ENCODE data around the gene DYNC1I2. TPM values are rescaled to one million over a fixed set of nuclear protein-coding genes. Genes with fewer than 3 reads are reported as not detected.

Gene DYNC1I2
- total RNA-seq, 1 experiment from 2014 or later = 124 TPM

- CTCF ChIA-PET = no interaction called here
- BruUV-seq (replicated peaks) = no TSS peak
- intact Hi-C loops (cut with micrococcal nuclease; ENCODE audit: unreplicated experiment) = no loop called here
- Histone ChIP-seq H3K4me3 (ENCODE audit: low read depth, low read length, poor library complexity, severe bottlenecking) (no peak overlapping the region), H3K36me3 (ENCODE audit: insufficient read depth, low read length, poor library complexity, severe bottlenecking) (no peaks in the 10 kb centered on the region), H3K27ac (ENCODE audit: low read depth, low read length, poor library complexity, severe bottlenecking) (no peak overlapping the region), H3K9me3 (ENCODE audit: low read depth, low read length, poor library complexity, severe bottlenecking) (peaks cover 8% of the 10 kb centered on the region), H3K4me1 (ENCODE audit: insufficient read depth, low read length, poor library complexity, severe bottlenecking) (no peaks in the 10 kb centered on the region), H3K27me3 (replicated peaks; ENCODE audit: insufficient read depth, low read depth, low read length, poor library complexity) (no peaks in the 10 kb centered on the region)
- DNase-seq (ENCODE audit: low spot score) = no peak
- TF ChIP-seq, protein P1, sequence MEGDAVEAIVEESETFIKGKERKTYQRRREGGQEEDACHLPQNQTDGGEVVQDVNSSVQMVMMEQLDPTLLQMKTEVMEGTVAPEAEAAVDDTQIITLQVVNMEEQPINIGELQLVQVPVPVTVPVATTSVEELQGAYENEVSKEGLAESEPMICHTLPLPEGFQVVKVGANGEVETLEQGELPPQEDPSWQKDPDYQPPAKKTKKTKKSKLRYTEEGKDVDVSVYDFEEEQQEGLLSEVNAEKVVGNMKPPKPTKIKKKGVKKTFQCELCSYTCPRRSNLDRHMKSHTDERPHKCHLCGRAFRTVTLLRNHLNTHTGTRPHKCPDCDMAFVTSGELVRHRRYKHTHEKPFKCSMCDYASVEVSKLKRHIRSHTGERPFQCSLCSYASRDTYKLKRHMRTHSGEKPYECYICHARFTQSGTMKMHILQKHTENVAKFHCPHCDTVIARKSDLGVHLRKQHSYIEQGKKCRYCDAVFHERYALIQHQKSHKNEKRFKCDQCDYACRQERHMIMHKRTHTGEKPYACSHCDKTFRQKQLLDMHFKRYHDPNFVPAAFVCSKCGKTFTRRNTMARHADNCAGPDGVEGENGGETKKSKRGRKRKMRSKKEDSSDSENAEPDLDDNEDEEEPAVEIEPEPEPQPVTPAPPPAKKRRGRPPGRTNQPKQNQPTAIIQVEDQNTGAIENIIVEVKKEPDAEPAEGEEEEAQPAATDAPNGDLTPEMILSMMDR (conservative IDR thresholded peaks at IDR 0.05; ENCODE audit: low read depth, low read length) = no peak
- TF ChIP-seq EZH2 (IDR thresholded peaks at IDR 0.05; ENCODE audit: borderline replicate concordance, low read depth, low read length, poor library complexity, severe bottlenecking) = no peak
- POLR2A ChIA-PET (ENCODE audit: low non-redundant PET) = no interaction called here
Observed at GRCh38 chr2:171778515-171778914, 91.2 kb downstream of the DYNC1I2 start.

DNA sequence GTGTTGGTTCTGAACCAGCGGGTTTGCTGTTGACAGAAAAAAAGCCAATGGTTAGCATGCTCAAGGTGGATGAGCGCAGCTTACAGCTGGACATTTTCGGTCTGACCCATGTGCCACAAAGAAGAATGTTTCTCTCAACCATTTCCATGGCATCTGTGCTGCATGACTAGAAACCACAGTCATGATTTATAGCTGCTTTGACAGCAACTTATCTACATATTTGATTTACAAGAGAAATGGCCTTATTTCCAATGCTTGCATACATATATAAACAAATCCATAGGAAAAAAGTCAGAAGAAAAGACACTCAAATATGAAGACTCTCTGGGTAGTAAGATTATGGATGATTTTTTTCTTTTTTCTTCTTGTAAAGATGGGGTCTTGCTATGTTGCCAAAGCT lies 98.2 kb downstream of the DYNC1I2 start:
- no peaks in the 10 kb centered on the region for H3K27me3 ChIP-seq (replicated peaks; ENCODE audit: insufficient read depth, low read depth, low read length, poor library complexity)
- H3K9me3 ChIP-seq (ENCODE audit: low read depth, low read length, poor library complexity, severe bottlenecking) = no peaks in the 10 kb centered on the region
- no peak overlapping the region for H3K4me3 ChIP-seq (ENCODE audit: low read depth, low read length, poor library complexity, severe bottlenecking)
- DNase-seq (ENCODE audit: low spot score) = no peak
- no peaks in the 10 kb centered on the region for H3K4me1 ChIP-seq (ENCODE audit: insufficient read depth, low read length, poor library complexity, severe bottlenecking)
- TF ChIP-seq EZH2 (IDR thresholded peaks at IDR 0.05; ENCODE audit: borderline replicate concordance, low read depth, low read length, poor library complexity, severe bottlenecking) = no peak
- TF ChIP-seq, protein P1 (conservative IDR thresholded peaks at IDR 0.05; ENCODE audit: low read depth, low read length) = no peak
- no TSS peak for BruUV-seq (replicated peaks)
- CTCF ChIA-PET = no interaction called here
- no peak overlapping the region for H3K27ac ChIP-seq (ENCODE audit: low read depth, low read length, poor library complexity, severe bottlenecking)
- intact Hi-C loops (cut with micrococcal nuclease; ENCODE audit: unreplicated experiment) = no loop called here
- peaks cover 20% of the 10 kb centered on the region for H3K36me3 ChIP-seq (ENCODE audit: insufficient read depth, low read length, poor library complexity, severe bottlenecking)
- POLR2A ChIA-PET (ENCODE audit: low non-redundant PET) = no interaction called here

GRCh38 chr2:171787333-171788072 lies 100.2 kb downstream of the DYNC1I2 start:
- Histone ChIP-seq H3K4me1 (ENCODE audit: insufficient read depth, low read length, poor library complexity, severe bottlenecking) (peaks cover 2% of the 10 kb centered on the region), H3K4me3 (ENCODE audit: low read depth, low read length, poor library complexity, severe bottlenecking) (no peak overlapping the region), H3K36me3 (ENCODE audit: insufficient read depth, low read length, poor library complexity, severe bottlenecking) (peaks cover 20% of the 10 kb centered on the region), H3K27me3 (replicated peaks; ENCODE audit: insufficient read depth, low read depth, low read length, poor library complexity) (no peaks in the 10 kb centered on the region), H3K27ac (ENCODE audit: low read depth, low read length, poor library complexity, severe bottlenecking) (no peak overlapping the region), H3K9me3 (ENCODE audit: low read depth, low read length, poor library complexity, severe bottlenecking) (no peaks in the 10 kb centered on the region)
- TF ChIP-seq, protein P1 (conservative IDR thresholded peaks at IDR 0.05; ENCODE audit: low read depth, low read length) = no peak
- TF ChIP-seq EZH2 (IDR thresholded peaks at IDR 0.05; ENCODE audit: borderline replicate concordance, low read depth, low read length, poor library complexity, severe bottlenecking) = no peak
- POLR2A ChIA-PET (ENCODE audit: low non-redundant PET) = interaction anchor here (0.7 kb wide), 1 partner anchor 46 kb away, joined by 3 read pairs; no protein-coding TSS in a partner anchor
- intact Hi-C loops (cut with micrococcal nuclease; ENCODE audit: unreplicated experiment) = no loop called here
- DNase-seq (ENCODE audit: low spot score) = no peak
- CTCF ChIA-PET = no interaction called here
- BruUV-seq (replicated peaks) = no TSS peak

Measured in A673 (cell line).